Activated CD4-positive, alpha-beta memory T cell treated with anti-CD3 and anti-CD28 coated beads for 36 hours (primary cell): ENCODE data around the gene TMEM181. TPM values are rescaled to one million over a fixed set of nuclear protein-coding genes. Genes with fewer than 3 reads are reported as not detected.

ENCODE experiments used
- CTCF ChIA-PET: fragments of 350-600 bp; sonication (Branson Sonifier 250); formaldehyde crosslinking; loops from one replicate; lab custom pipeline; 2021; ENCODE audit warnings: antibody characterized with exemption, inconsistent platforms; lab: Charles Lee
- POLR2A ChIA-PET: fragments of 350-600 bp; sonication (Branson Sonifier 250); formaldehyde crosslinking; loops from one replicate; lab custom pipeline; 2021; ENCODE audit warnings: antibody characterized with exemption; lab: Charles Lee
- DNase-seq: peaks from one replicate; pipeline ENCODE4 v3.0.0-alpha.2; 2020
- H3K27ac Mint-ChIP-seq: one replicate; pipeline ENCODE4 v1.8.0; 2021; ENCODE audit warnings: mixed read lengths
- H3K27me3 Mint-ChIP-seq: one replicate; pipeline ENCODE4 v1.8.0; 2021; ENCODE audit warnings: mixed read lengths
- H3K36me3 Mint-ChIP-seq: one replicate; pipeline ENCODE4 v1.8.0; 2021; ENCODE audit warnings: mixed read lengths
- H3K4me1 Mint-ChIP-seq: one replicate; pipeline ENCODE4 v1.8.0; 2021; ENCODE audit warnings: low read depth, mixed read lengths
- H3K4me3 Mint-ChIP-seq: one replicate; pipeline ENCODE4 v1.8.0; 2021; ENCODE audit warnings: mild to moderate bottlenecking, mixed read lengths
- H3K9me3 Mint-ChIP-seq: one replicate; pipeline ENCODE4 v1.8.0; 2021; ENCODE audit warnings: mixed read lengths
- intact Hi-C: fragments of 100-400 bp; cut with micrococcal nuclease; formaldehyde crosslinking; loops from one replicate; pipeline ENCODE4 v1.15.1; 2023
- total RNA-seq, 2 experiments: library from RNA; stranded (reverse); gene quantifications; one replicate each; pipeline ENCODE4 v1.2.3, GENCODE V29; 2021

TMEM181 gene
- total RNA-seq, 2 experiments from 2014 or later = 11.3 to 11.6 TPM

- DNase-seq = no peak
- H3K9me3 Mint-ChIP-seq = no peaks in the 10 kb centered on the region
- POLR2A ChIA-PET = no interaction called here
- H3K36me3 Mint-ChIP-seq = peaks cover 2% of the 10 kb centered on the region
- peaks cover 25% of the 10 kb centered on the region for H3K4me1 Mint-ChIP-seq
- H3K4me3 Mint-ChIP-seq = no peak overlapping the region
- no peak overlapping the region for H3K27ac Mint-ChIP-seq
- intact Hi-C loops = no loop called here
- CTCF ChIA-PET = interaction anchor here (1.5 to 1.8 kb wide), 2 partner anchors 337 kb away, joined by 6 read pairs; no protein-coding TSS in a partner anchor
- no peaks in the 10 kb centered on the region for H3K27me3 Mint-ChIP-seq
Measured at GRCh38 chr6:158557927-158558326, 2.0 kb upstream of the TMEM181 start.

- ChIA-PET CTCF (interaction anchor here (0.5 to 1.8 kb wide), 5 partner anchors 46 to 344 kb away, joined by 3 to 6 read pairs (median 3); no protein-coding TSS in a partner anchor), POLR2A (interaction anchor here (1.1 to 1.4 kb wide), 3 partner anchors 21 to 86 kb away, joined by 4 to 5 read pairs (median 4); partner anchors contain the start of gene DYNLT1)
- Mint-ChIP-seq H3K9me3 (no peaks in the 10 kb centered on the region), H3K36me3 (peaks cover 2% of the 10 kb centered on the region), H3K4me1 (peaks cover 28% of the 10 kb centered on the region), H3K27ac (no peak overlapping the region), H3K27me3 (no peaks in the 10 kb centered on the region), H3K4me3 (peak overlapping the region; percentile 57)
- intact Hi-C loops = no loop called here
- no peak for DNase-seq
Measured at GRCh38 chr6:158558415-158559306, 1.2 kb upstream of the TMEM181 start.

GRCh38 chr6:158559338-158559894, 475 bp upstream of the TMEM181 start:
- CTCF ChIA-PET = interaction anchor here (0.8 to 1.8 kb wide), 4 partner anchors 45 to 345 kb away, joined by 3 to 6 read pairs (median 4); no protein-coding TSS in a partner anchor
- intact Hi-C loops = no loop called here
- Mint-ChIP-seq H3K4me1 (peaks cover 36% of the 10 kb centered on the region), H3K36me3 (peaks cover 2% of the 10 kb centered on the region), H3K27ac (peak overlapping the region; percentile 42), H3K9me3 (no peaks in the 10 kb centered on the region), H3K27me3 (no peaks in the 10 kb centered on the region), H3K4me3 (peak overlapping the region; percentile 57)
- DNase-seq = no peak
- POLR2A ChIA-PET = interaction anchor here (0.6 to 1.4 kb wide), 4 partner anchors 9 to 85 kb away, joined by 3 to 5 read pairs (median 4); partner anchors contain the start of gene DYNLT1

GRCh38 chr6:158560836-158561320, 987 bp downstream of the TMEM181 start:
- no peaks in the 10 kb centered on the region for H3K9me3 Mint-ChIP-seq
- peak; percentile 36 for DNase-seq
- H3K4me1 Mint-ChIP-seq = peaks cover 48% of the 10 kb centered on the region
- no peaks in the 10 kb centered on the region for H3K27me3 Mint-ChIP-seq
- peak overlapping the region; percentile 96 for H3K4me3 Mint-ChIP-seq
- peaks cover 4% of the 10 kb centered on the region for H3K36me3 Mint-ChIP-seq
- intact Hi-C loops = loop anchor here (2.0 kb wide), 2 partner anchors 16 to 92 kb away; no protein-coding TSS in a partner anchor
- peak overlapping the region; percentile 91 for H3K27ac Mint-ChIP-seq
- ChIA-PET POLR2A (no interaction called here), CTCF (interaction anchor here (1.0 kb wide), 1 partner anchor 340 kb away, joined by 5 read pairs; no protein-coding TSS in a partner anchor)

DNA sequence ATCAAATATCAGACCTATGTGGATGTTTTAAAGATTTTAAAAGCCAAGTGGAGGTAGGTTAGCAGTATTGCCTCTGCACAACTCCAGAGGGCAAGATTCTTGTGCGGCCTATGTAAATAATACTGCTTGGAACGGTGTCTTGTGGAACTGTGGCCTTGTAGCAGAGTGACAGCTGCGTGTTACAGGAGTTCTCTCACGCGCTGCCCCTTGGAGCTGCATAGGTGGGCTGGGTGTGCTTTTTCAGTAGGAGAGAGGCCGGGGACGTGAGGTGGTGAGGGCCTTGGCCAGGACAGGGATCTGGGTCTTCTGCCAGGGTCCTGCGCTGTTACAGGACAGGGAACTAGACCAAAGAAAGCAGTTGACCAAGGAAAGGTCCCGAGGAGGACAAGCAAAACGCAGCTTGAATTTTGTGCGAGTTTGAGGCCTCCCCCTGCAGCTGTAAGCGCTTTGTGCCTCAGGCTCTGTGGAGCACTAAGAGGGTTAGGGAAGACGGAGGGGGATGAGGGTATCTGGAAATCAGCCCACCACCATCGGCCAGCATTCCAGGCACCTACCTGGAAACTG, 1.5 kb downstream of the TMEM181 start:
- DNase-seq = no peak
- Mint-ChIP-seq H3K9me3 (no peaks in the 10 kb centered on the region), H3K27me3 (no peaks in the 10 kb centered on the region), H3K36me3 (peaks cover 4% of the 10 kb centered on the region), H3K4me1 (peaks cover 53% of the 10 kb centered on the region), H3K4me3 (peak overlapping the region; percentile 96), H3K27ac (peak overlapping the region; percentile 91)
- CTCF ChIA-PET = interaction anchor here (0.6 to 1.0 kb wide), 2 partner anchors 13 to 341 kb away, joined by 3 to 5 read pairs; no protein-coding TSS in a partner anchor
- POLR2A ChIA-PET = no interaction called here
- intact Hi-C loops = loop anchor here (2.0 kb wide), 2 partner anchors 15 to 91 kb away; no protein-coding TSS in a partner anchor

DNA sequence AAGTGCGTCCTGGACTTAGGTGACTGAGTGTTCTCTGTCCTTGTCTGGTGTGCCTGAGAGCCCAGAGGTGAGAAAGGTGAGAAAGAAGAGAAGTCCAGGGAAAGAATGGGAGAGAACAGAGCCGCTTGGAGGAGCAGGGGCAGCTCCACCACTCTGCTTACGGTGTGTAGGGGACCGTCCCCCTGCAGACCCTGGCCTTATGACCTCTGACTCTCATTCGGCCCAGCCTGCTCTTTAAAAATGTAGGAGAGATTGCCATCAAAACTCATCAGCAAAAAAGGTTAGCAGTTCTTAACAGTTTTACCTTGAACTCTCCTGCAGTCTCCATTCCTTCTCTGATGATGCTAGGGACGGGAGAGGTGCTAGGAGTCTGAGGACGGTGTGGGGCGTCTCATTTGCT, 2.0 kb downstream of the TMEM181 start:
- CTCF ChIA-PET = interaction anchor here (0.6 to 1.0 kb wide), 2 partner anchors 13 to 341 kb away, joined by 3 to 5 read pairs; no protein-coding TSS in a partner anchor
- Mint-ChIP-seq H3K36me3 (peaks cover 4% of the 10 kb centered on the region), H3K4me1 (peaks cover 58% of the 10 kb centered on the region)

GRCh38 chr6:158564243-158565121, 4.6 kb downstream of the TMEM181 start:
- H3K4me3 Mint-ChIP-seq = peak overlapping the region; percentile 31
- no peaks in the 10 kb centered on the region for H3K9me3 Mint-ChIP-seq
- intact Hi-C loops = no loop called here
- ChIA-PET POLR2A (interaction anchor here (1.3 to 1.4 kb wide), 2 partner anchors 13 to 80 kb away, joined by 3 to 5 read pairs; partner anchors contain the start of gene DYNLT1), CTCF (interaction anchor here (1.4 to 1.9 kb wide), 2 partner anchors 344 to 350 kb away, joined by 3 to 7 read pairs; no protein-coding TSS in a partner anchor)
- peaks cover 4% of the 10 kb centered on the region for H3K36me3 Mint-ChIP-seq
- peak; percentile 75 for DNase-seq
- H3K27me3 Mint-ChIP-seq = no peaks in the 10 kb centered on the region
- peak overlapping the region; percentile 74 for H3K27ac Mint-ChIP-seq
- peaks cover 74% of the 10 kb centered on the region for H3K4me1 Mint-ChIP-seq

More for the DNA sequence above, 2.0 kb downstream of the TMEM181 start:
- Mint-ChIP-seq H3K27me3 (no peaks in the 10 kb centered on the region), H3K27ac (no peak overlapping the region), H3K9me3 (no peaks in the 10 kb centered on the region), H3K4me3 (peak overlapping the region; percentile 96)
- POLR2A ChIA-PET = no interaction called here
- intact Hi-C loops = loop anchor here (2.0 kb wide), 2 partner anchors 15 to 91 kb away; no protein-coding TSS in a partner anchor
- no peak for DNase-seq

DNA sequence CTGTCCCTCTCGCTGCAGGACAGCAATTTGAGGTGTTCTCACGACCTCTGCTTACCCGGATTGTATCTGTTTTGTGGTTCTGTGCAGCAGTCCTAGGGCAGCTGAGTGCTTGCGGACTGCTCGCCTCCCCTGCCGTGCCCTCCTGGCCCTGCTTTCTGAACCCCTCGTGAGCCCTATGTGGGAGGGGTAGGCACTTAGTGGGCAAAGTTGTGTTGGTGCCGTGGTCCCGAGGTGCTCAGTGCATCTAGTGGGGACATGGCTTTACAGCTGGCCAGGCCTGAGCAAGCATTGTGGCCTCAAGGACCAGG, 5.2 kb downstream of the TMEM181 start:
- no peak for DNase-seq
- H3K27ac Mint-ChIP-seq = peak overlapping the region; percentile 3
- CTCF ChIA-PET = interaction anchor here (1.4 to 1.9 kb wide), 2 partner anchors 344 to 351 kb away, joined by 3 to 7 read pairs; no protein-coding TSS in a partner anchor
- H3K36me3 Mint-ChIP-seq = peaks cover 5% of the 10 kb centered on the region
- intact Hi-C loops = no loop called here
- H3K27me3 Mint-ChIP-seq = no peaks in the 10 kb centered on the region
- POLR2A ChIA-PET = interaction anchor here (1.4 kb wide), 1 partner anchor 79 kb away, joined by 3 read pairs; the partner anchor contains the start of gene DYNLT1
- H3K9me3 Mint-ChIP-seq = no peaks in the 10 kb centered on the region
- H3K4me1 Mint-ChIP-seq = peaks cover 74% of the 10 kb centered on the region
- H3K4me3 Mint-ChIP-seq = peak overlapping the region; percentile 31

DNA sequence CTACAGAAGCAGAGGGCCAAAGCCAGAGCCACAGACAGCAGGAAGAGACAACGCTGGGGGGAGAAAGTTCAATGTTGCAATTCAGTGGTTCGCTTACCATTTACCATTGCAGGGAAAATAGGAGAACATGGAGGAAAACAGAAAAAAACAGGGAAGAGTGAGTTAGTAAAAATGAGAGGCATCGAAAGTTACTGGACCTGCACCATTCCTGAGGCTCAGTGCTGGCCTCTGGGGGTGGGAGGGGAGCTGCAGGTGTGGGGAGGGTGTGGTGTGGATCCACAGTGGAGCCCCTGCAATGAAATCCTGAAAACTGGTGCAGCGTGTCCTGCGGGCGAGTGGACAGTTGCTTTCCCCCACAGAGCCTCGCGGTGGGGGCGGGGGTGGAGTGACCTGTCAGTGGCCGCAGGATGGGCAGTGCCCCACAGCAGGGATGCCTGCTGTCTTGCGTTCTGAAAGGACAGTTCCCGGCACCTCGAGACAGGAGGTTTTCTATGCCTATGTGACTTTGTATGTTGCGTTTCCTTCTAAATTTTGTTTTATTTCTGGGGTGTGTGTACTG, 5.7 kb downstream of the TMEM181 start:
- no peak for DNase-seq
- Mint-ChIP-seq H3K4me1 (peaks cover 76% of the 10 kb centered on the region), H3K27me3 (no peaks in the 10 kb centered on the region), H3K4me3 (no peak overlapping the region), H3K36me3 (peaks cover 7% of the 10 kb centered on the region), H3K9me3 (no peaks in the 10 kb centered on the region), H3K27ac (peak overlapping the region; percentile 9)
- ChIA-PET CTCF (interaction anchor here (1.4 to 1.9 kb wide), 2 partner anchors 345 to 351 kb away, joined by 3 to 7 read pairs; no protein-coding TSS in a partner anchor), POLR2A (interaction anchor here (1.4 kb wide), 1 partner anchor 79 kb away, joined by 3 read pairs; the partner anchor contains the start of gene DYNLT1)
- intact Hi-C loops = no loop called here

GRCh38 chr6:158566207-158566818, 6.4 kb downstream of the TMEM181 start:
- no peaks in the 10 kb centered on the region for H3K9me3 Mint-ChIP-seq
- no peaks in the 10 kb centered on the region for H3K27me3 Mint-ChIP-seq
- H3K4me3 Mint-ChIP-seq = no peak overlapping the region
- H3K4me1 Mint-ChIP-seq = peaks cover 75% of the 10 kb centered on the region
- no peak for DNase-seq
- no peak overlapping the region for H3K27ac Mint-ChIP-seq
- CTCF ChIA-PET = interaction anchor here (0.9 kb wide), 1 partner anchor 345 kb away, joined by 3 read pairs; no protein-coding TSS in a partner anchor
- peaks cover 8% of the 10 kb centered on the region for H3K36me3 Mint-ChIP-seq
- intact Hi-C loops = no loop called here
- POLR2A ChIA-PET = no interaction called here
